GM21825 (cell line): ENCODE measurements around the gene CGREF1.

ENCODE experiments used
- ATAC-seq: cut with Tn5 transposase; IDR thresholded peaks from one replicate; pipeline ENCODE4 v1.9.1; 2021; ENCODE audit warnings: mild to moderate bottlenecking, moderate library complexity; ENCODE audit not compliant: unreplicated experiment

The CGREF1 gene

GRCh38 chr2:27089111-27089954, 29.6 kb downstream of the CGREF1 start:
- no peak for ATAC-seq

GRCh38 chr2:27088634-27089033, 30.3 kb downstream of the CGREF1 start:
- no peak for ATAC-seq

- no peak for ATAC-seq
Measured at GRCh38 chr2:27087823-27088410, 31.0 kb downstream of the CGREF1 start.

GRCh38 chr2:27086724-27087593, 32.0 kb downstream of the CGREF1 start, which contains the start of gene KHK:
KHK (plus strand) TSS chr2:27086772; CDS start chr2:27087260, 488 bp downstream.
- peak; percentile 4 for ATAC-seq

DNA sequence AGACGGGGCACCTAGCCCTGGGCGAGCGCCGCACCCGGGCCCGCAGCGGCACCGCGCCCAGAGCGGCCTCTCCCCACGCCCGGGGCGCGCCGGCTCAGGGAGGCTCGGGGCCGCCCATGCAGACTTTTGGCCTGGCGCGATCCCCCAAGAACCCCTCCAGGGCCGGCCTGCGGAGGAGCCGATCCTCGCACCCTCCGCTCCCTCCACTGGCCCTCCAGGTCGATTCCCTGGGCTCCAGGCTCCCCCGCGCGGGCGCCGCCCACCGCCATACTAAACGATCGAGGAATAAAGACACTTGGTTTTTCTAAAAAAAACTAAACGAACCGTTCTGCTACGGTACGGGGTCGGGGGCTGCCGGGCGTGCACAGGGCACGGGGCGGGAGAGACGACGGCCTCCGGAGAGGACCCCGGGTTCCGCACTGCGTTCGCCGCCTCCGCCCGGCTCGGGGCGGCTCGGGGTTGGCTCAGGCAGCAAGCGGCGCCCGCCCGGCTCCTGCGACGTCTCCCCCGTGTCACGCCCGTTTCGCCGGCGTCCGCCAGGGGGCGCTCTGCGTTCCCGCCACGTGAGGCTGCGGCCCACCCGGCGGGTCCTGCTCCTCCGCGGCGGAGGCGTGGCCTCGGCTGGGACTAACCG, 32.7 kb downstream of the CGREF1 start:
- ATAC-seq, result peak; percentile 67

GRCh38 chr2:27085673-27086089, 33.2 kb downstream of the CGREF1 start:
- no peak for ATAC-seq

- no peak for ATAC-seq
Measured at GRCh38 chr2:27085062-27085672, 33.8 kb downstream of the CGREF1 start.

- ATAC-seq, result no peak
Measured at GRCh38 chr2:27084297-27085061, 34.4 kb downstream of the CGREF1 start.

GRCh38 chr2:27083410-27084296, 35.3 kb downstream of the CGREF1 start:
- no peak for ATAC-seq

DNA sequence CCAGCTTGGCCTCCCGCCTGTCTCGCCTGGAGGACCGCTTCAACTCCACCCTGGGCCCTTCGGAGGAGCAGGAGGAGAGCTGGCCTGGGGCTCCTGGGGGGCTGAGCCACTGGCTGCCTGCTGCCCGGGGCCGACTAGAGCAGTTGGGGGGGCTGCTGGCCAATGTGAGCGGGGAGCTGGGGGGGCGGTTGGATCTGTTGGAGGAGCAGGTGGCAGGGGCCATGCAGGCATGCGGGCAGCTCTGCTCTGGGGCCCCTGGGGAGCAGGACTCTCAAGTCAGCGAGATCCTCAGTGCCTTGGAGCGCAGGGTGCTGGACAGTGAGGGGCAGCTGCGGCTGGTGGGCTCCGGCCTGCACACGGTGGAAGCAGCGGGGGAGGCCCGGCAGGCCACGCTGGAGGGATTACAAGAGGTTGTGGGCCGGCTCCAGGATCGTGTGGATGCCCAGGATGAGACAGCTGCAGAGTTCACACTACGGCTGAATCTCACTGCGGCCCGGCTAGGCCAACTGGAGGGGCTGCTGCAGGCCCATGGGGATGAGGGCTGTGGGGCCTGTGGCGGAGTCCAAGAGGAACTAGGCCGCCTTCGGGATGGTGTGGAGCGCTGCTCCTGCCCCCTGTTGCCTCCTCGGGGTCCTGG, 36.0 kb downstream of the CGREF1 start:
- ATAC-seq, result no peak

DNA sequence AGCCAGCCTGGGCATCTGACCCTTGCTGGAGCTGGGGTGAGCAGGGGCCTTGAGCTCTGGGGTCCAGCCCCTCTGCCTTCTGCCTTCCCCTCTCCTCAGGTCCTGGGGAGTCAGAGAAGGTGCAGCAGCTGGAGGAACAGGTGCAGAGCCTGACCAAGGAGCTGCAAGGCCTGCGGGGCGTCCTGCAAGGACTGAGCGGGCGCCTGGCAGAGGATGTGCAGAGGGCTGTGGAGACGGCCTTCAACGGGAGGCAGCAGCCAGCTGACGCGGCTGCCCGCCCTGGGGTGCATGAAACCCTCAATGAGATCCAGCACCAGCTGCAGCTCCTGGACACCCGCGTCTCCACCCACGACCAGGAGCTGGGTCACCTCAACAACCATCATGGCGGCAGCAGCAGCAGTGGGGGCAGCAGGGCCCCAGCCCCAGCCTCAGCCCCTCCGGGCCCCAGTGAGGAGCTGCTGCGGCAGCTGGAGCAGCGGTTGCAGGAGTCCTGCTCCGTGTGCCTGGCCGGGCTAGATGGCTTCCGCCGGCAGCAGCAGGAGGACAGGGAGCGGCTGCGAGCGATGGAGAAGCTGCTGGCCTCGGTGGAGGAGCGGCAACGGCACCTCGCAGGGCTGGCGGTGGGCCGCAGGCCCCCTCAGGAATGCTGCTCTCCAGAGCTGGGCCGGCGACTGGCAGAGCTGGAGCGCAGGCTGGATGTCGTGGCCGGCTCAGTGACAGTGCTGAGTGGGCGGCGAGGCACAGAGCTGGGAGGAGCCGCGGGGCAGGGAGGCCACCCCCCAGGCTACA, 36.8 kb downstream of the CGREF1 start:
- no peak for ATAC-seq

DNA sequence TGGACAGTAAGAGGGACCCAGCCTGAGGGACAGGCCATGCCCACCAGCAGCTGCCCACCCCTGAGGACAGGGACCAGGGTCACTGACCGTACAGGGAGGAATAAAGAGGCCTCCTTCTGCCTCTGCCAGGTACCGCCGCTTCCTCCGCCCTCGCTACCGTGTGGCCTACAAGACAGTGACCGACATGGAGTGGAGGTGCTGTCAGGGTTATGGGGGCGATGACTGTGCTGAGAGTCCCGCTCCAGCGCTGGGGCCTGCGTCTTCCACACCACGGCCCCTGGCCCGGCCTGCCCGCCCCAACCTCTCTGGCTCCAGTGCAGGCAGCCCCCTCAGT, 38.4 kb downstream of the CGREF1 start:
- no peak for ATAC-seq

DNA sequence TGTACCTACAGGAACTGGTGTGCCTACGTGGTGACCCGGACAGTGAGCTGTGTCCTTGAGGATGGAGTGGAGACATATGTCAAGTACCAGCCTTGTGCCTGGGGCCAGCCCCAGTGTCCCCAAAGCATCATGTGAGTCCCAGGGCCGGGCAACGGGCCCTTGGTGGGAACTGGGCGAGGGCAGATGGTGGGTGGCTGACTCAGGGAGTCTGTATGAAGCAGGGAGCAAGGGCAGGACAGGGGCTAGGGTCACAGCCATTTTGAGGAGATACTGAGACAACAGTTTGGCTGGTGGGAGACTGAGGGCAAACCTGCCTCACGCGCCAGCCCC, 38.8 kb downstream of the CGREF1 start:
- ATAC-seq, result no peak

DNA sequence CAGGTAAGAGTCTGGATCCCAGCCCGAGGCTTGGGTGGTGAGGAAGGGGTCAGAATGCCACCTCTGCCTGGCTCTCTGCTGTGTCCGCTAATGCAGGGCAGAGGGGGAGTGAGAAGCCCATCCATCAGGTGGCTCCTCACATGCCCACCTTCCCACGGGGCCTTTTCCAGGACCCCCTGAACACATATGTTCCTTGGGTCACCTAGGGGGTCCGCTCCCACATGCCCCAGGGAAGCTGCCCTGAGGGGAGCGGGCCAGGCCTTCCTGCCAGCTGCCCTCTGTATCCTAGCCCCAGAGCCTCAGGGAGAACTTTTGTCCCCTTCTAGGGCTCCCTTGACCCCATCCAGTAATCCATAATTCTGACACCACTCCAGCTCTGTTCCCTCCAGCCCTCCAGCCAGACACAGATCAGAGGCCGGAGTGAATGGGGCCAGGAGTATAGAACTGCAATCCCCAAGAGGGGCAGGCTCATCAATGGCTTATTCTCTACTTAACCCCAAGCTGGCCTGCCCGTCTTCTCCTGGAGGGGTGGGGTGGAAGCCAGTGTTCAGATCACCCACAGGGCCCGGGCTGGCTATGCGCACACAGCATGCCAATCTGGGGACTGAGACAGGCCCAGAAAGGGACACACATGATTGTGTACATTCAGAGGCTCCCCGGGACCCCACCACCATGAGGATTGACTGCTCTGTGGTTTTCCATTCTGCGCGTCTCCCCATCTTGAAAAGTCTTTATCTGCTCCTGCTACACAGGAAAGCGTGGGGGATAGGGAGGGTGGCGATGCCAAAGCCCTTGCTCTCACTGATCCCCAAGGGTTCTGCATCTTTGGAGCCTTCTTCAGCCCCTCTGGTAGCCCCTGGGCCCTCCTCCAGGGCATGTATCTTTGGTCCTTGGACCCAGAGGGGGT, 39.4 kb downstream of the CGREF1 start:
- no peak for ATAC-seq

DNA sequence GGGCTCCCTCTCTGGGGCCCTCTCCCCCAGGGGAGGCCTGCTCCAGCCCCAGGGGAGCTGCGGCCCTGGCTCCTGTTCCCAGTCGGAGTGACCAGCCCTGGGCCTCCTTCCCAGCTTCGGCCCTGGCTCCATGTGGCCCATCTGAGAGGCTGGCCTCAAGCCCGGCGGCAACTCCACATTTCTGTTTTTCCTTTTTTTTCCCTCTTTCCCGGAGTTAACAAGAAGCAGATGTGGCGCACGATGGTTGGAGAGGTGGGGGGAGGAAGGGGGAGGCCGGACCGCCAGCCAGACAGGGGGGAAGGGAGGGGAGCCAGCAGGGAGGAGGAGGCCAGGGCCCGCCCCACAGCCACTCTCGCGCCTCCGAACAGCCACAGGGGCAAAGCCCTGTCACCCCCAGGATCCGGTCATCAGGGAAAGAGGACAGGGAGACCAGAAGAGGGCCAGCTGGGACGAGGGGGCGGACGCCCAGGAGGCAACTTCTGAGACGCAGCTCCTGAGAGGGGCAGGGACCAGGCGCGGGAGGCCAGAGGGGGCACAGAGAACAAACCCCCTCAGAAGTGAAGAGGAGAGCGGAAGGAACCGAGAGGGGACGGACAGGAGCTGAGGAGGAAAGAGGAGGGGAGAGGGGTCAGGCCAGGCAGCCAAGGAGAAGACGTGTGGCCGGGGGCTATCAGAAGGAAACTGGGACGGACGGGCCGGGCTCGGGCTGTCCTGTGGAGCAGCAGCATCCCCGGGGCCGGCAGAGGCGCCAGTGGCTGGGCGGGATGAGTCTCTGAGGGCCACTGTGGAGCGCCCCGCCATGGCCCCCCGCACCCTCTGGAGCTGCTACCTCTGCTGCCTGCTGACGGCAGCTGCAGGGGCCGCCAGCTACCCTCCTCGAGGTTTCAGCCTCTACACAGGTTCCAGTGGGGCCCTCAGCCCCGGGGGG, 40.4 kb downstream of the CGREF1 start, which contains the start of gene EMILIN1:
EMILIN1 (plus strand) TSS at position 349 of the 928 bp plus-strand sequence; CDS start at position 800, 451 bp downstream.
- no peak for ATAC-seq

GRCh38 chr2:27077231-27077630, 41.7 kb downstream of the CGREF1 start:
- ATAC-seq, result no peak
